Measurements from ENCODE around the gene SCN2B. TPM values are rescaled to one million over a fixed set of nuclear protein-coding genes. Genes with fewer than 3 reads are reported as not detected.

Gene SCN2B
- total RNA-seq, 1 donor from 2014 or later, result 2.8 TPM

- H3K4me1 Mint-ChIP-seq (ENCODE audit: unreplicated experiment), result peaks cover 11% of the 10 kb centered on the region
- no peak for DNase-seq (ENCODE audit: extremely low spot score, unreplicated experiment)
- no peaks in the 10 kb centered on the region for H3K9me3 Mint-ChIP-seq
- no peaks in the 10 kb centered on the region for H3K36me3 Mint-ChIP-seq
- peak overlapping the region; percentile 81 for H3K4me3 Mint-ChIP-seq
- H3K27ac Mint-ChIP-seq, result no peak overlapping the region
- TF ChIP-seq, protein P1, sequence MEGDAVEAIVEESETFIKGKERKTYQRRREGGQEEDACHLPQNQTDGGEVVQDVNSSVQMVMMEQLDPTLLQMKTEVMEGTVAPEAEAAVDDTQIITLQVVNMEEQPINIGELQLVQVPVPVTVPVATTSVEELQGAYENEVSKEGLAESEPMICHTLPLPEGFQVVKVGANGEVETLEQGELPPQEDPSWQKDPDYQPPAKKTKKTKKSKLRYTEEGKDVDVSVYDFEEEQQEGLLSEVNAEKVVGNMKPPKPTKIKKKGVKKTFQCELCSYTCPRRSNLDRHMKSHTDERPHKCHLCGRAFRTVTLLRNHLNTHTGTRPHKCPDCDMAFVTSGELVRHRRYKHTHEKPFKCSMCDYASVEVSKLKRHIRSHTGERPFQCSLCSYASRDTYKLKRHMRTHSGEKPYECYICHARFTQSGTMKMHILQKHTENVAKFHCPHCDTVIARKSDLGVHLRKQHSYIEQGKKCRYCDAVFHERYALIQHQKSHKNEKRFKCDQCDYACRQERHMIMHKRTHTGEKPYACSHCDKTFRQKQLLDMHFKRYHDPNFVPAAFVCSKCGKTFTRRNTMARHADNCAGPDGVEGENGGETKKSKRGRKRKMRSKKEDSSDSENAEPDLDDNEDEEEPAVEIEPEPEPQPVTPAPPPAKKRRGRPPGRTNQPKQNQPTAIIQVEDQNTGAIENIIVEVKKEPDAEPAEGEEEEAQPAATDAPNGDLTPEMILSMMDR (conservative IDR thresholded peaks at IDR 0.05), result no peak
- H3K27me3 Mint-ChIP-seq, result peaks cover 93% of the 10 kb centered on the region
Observed at GRCh38 chr11:118153516-118153915, 22.9 kb downstream of the SCN2B start.

DNA sequence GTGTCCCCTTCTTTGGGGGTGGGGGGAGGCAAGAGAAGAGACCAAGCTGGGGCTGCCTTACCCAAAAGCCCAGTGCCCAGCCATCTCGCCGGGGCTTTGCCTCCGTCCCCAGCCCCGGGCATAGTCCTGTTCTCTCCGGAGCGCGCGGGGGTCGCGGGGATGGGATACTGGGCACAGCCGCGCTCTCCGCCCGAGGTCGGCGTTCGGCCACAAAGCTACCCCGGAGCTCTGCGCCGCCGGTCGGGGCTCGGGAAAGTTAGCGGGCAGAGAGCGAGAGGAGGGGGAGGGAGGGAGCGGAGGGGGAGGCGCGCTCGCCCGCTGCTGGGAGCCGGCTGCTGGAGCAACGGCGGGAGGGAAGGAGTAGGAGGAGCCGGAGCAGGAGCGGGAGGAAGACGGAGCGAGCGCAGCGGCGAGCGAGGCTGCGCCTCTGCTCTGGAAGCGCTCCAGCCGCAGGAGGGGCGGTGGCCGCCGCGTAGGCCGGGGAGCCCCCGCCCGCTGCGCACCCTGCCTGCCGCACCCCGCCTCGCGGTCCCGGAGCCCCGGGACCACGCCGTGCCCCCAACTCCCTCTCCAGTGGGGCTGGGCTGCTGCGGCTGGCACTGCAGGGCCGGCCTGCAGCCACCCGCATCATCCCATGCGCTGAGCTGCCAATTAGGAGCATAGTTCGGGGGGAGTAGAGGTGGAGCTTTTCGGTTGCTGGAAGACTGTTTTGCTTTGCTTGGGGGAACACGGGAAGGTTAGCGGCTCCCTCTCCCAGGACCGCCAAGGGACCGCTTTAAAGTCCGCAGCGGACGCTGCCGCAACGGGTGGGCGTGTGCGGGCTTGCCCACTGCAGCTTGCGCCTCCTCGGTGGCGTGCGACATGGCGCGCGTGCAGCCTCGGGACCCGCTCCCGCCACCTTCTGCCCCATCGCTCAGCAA, 23.6 kb downstream of the SCN2B start, which contains the start of gene SCN4B:
Gene SCN4B, minus strand, starts transcription at position 272 of the 920 bp plus-strand sequence. Its CDS starts 150 bp downstream, at position 122.
- TF ChIP-seq, protein P1 (conservative IDR thresholded peaks at IDR 0.05), result no peak
- Mint-ChIP-seq H3K36me3 (no peaks in the 10 kb centered on the region), H3K27me3 (peaks cover 93% of the 10 kb centered on the region), H3K4me1 (ENCODE audit: unreplicated experiment) (peaks cover 12% of the 10 kb centered on the region), H3K9me3 (no peaks in the 10 kb centered on the region), H3K27ac (no peak within 1 kb of the TSS), H3K4me3 (peak within 1 kb of the TSS; percentile 81)
- DNase-seq (ENCODE audit: extremely low spot score, unreplicated experiment), result no peak

DNA sequence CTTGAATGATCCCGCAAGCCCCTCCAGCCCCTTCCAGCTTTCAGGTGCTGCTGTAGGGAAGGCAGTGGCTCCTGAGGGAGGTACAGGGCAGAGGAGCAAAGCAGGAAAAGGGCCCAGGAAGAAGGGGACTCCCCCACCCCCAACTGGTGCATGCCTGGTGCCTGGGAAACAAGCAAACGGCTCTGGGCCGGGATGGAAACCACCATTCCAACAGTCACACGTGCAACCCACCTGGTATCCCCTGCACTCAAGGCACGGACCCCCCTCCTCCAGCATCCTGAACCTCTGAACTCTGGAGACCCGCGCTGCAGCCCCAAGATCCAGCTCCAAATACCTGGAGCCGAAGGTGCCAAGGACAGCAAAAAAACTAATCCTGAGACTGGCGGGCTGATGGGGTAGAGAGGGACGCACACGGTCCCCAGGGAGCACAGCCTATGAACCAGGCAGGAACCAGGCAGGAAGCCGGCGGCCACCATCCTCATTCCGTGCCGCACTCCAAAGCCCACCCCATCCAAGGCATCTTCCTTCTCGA, 24.4 kb downstream of the SCN2B start:
- TF ChIP-seq, protein P1 (conservative IDR thresholded peaks at IDR 0.05), result no peak
- H3K4me1 Mint-ChIP-seq (ENCODE audit: unreplicated experiment), result peaks cover 17% of the 10 kb centered on the region
- no peaks in the 10 kb centered on the region for H3K36me3 Mint-ChIP-seq
- H3K27ac Mint-ChIP-seq, result no peak overlapping the region
- H3K27me3 Mint-ChIP-seq, result peaks cover 92% of the 10 kb centered on the region
- H3K9me3 Mint-ChIP-seq, result no peaks in the 10 kb centered on the region
- no peak for DNase-seq (ENCODE audit: extremely low spot score, unreplicated experiment)
- peak overlapping the region; percentile 76 for H3K4me3 Mint-ChIP-seq

- Mint-ChIP-seq H3K36me3 (no peaks in the 10 kb centered on the region), H3K4me1 (ENCODE audit: unreplicated experiment) (peaks cover 12% of the 10 kb centered on the region), H3K27me3 (peaks cover 89% of the 10 kb centered on the region), H3K4me3 (peak overlapping the region; percentile 56), H3K9me3 (no peaks in the 10 kb centered on the region), H3K27ac (no peak overlapping the region)
- TF ChIP-seq, protein P1 (conservative IDR thresholded peaks at IDR 0.05), result no peak
- DNase-seq (ENCODE audit: extremely low spot score, unreplicated experiment), result no peak
Observed at GRCh38 chr11:118151431-118151830, 25.0 kb downstream of the SCN2B start.

GRCh38 chr11:118149493-118149892, 26.9 kb downstream of the SCN2B start:
- TF ChIP-seq, protein P1 (conservative IDR thresholded peaks at IDR 0.05), result no peak
- H3K4me1 Mint-ChIP-seq (ENCODE audit: unreplicated experiment), result peaks cover 12% of the 10 kb centered on the region
- no peak overlapping the region for H3K27ac Mint-ChIP-seq
- peaks cover 82% of the 10 kb centered on the region for H3K27me3 Mint-ChIP-seq
- H3K36me3 Mint-ChIP-seq, result no peaks in the 10 kb centered on the region
- no peak overlapping the region for H3K4me3 Mint-ChIP-seq
- DNase-seq (ENCODE audit: extremely low spot score, unreplicated experiment), result no peak
- H3K9me3 Mint-ChIP-seq, result no peaks in the 10 kb centered on the region

All from type B pancreatic cell (in vitro differentiated cells).